K562 (cell line): ENCODE data around the gene ANKRD10. TPM values are rescaled to one million over a fixed set of nuclear protein-coding genes. Genes with fewer than 3 reads are reported as not detected.

ENCODE experiments used
- ARNT ChIP-seq, 2 experiments: fragments of 450-650 bp; IDR thresholded peaks; 2 replicates each; pipeline ENCODE4 v1.6.1; 2016; ENCODE audit warnings: mild to moderate bottlenecking in 1 of 2
- BHLHE40 ChIP-seq: IDR thresholded peaks from 2 replicates; pipeline ENCODE4 v1.6.1; 2011; ENCODE audit warnings: low read length, improper control_type of control experiment
- BRD9 ChIP-seq: fragments of 450-650 bp; IDR thresholded peaks from 2 replicates; pipeline ENCODE4 v1.6.1; 2018; ENCODE audit warnings: low read depth; ENCODE audit not compliant: partially characterized antibody
- CXXC5 ChIP-seq: fragments of 250-450 bp; sonication (Bioruptor Pico); IDR thresholded peaks from 2 replicates; pipeline ENCODE4 v1.8.0; 2022; ENCODE audit warnings: inconsistent platforms, mild to moderate bottlenecking, moderate library complexity
- ELF1 ChIP-seq: fragments of 200-800 bp; sonication (Bioruptor generic); IDR thresholded peaks from 2 replicates; pipeline ENCODE4 v1.6.1; 2016; ENCODE audit warnings: missing genetic modification characterization, missing compliant biosample characterization
- FOXA1 ChIP-seq: fragments of 450-650 bp; IDR thresholded peaks from 2 replicates; pipeline ENCODE4 v1.6.1; 2016; ENCODE audit warnings: mild to moderate bottlenecking, borderline replicate concordance
- HCFC1 ChIP-seq: IDR thresholded peaks from 2 replicates; pipeline ENCODE4 v1.6.1; 2012; ENCODE audit warnings: low read depth, low read length, improper control_type of control experiment
- NFXL1 ChIP-seq: fragments of 450-650 bp; formaldehyde crosslinking; IDR thresholded peaks from 2 replicates; pipeline ENCODE4 v1.4.0; 2021; ENCODE audit warnings: mild to moderate bottlenecking
- PCBP2 ChIP-seq: fragments of 200-400 bp; formaldehyde crosslinking; IDR thresholded peaks from 2 replicates; pipeline ENCODE4 v1.6.1; 2018; ENCODE audit warnings: low read length, low read depth, mild to moderate bottlenecking, moderate library complexity; ENCODE audit not compliant: poor library complexity, severe bottlenecking
- POLR2G ChIP-seq: fragments of 200-400 bp; formaldehyde crosslinking; IDR thresholded peaks from 2 replicates; pipeline ENCODE4 v1.6.1; 2017; ENCODE audit warnings: low read depth, mild to moderate bottlenecking, antibody characterized with exemption, low read length, moderate library complexity
- POLR2H ChIP-seq: IDR thresholded peaks from 2 replicates; pipeline ENCODE4 v1.6.1; 2016; ENCODE audit warnings: missing genetic modification characterization, low read depth, mild to moderate bottlenecking, control low read depth, missing compliant biosample characterization, moderate library complexity
- RUNX1 ChIP-seq: sonication (generic); IDR thresholded peaks from 2 replicates; pipeline ENCODE4 v1.6.1; 2016; ENCODE audit warnings: antibody characterized with exemption, low read depth
- SAFB ChIP-seq: fragments of 200-400 bp; formaldehyde crosslinking; IDR thresholded peaks from 2 replicates; pipeline ENCODE4 v1.6.1; 2017; ENCODE audit warnings: low read depth, low read length, borderline replicate concordance
- SETDB1 ChIP-seq: IDR thresholded peaks from one replicate; pipeline ENCODE4 v1.6.1; 2012; ENCODE audit warnings: low read length, control low read depth, inconsistent platforms
- SNIP1 ChIP-seq: fragments of 450-650 bp; IDR thresholded peaks from 2 replicates; pipeline ENCODE4 v1.7.1; 2017; ENCODE audit warnings: low read depth, mild to moderate bottlenecking
- TCF7L2 ChIP-seq: fragments of 150-350 bp; IDR thresholded peaks from 2 replicates; pipeline ENCODE4 v1.6.1; 2016; ENCODE audit warnings: low read depth, mild to moderate bottlenecking, low read length, moderate library complexity
- TEAD4 ChIP-seq, 2 experiments: sonication (generic) in 1 of 2; formaldehyde crosslinking in 1 of 2; IDR thresholded peaks; 2 replicates each; pipeline versions ENCODE4 v1.6.1 to v1.8.0; 2012 to 2022; ENCODE audit warnings: borderline replicate concordance in 1 of 2, inconsistent platforms in 1 of 2, low read length in 1 of 2, mild to moderate bottlenecking in 1 of 2, missing genetic modification reagents in 1 of 2
- XRCC4 ChIP-seq: IDR thresholded peaks from one replicate; pipeline ENCODE4 v1.6.1; 2011; ENCODE audit not compliant: insufficient read depth, insufficient read length; ENCODE audit errors: extremely low read depth
- ZBTB17 ChIP-seq: fragments of 450-650 bp; formaldehyde crosslinking; IDR thresholded peaks from 2 replicates; pipeline ENCODE4 v1.4.0; 2020; ENCODE audit warnings: mild to moderate bottlenecking
- ZNF764 ChIP-seq: fragments of 250-450 bp; sonication (Bioruptor Pico); IDR thresholded peaks from 2 replicates; pipeline ENCODE4 v1.4.0; 2020; ENCODE audit warnings: low read depth, mild to moderate bottlenecking, moderate library complexity
- polyA plus RNA-seq, 8 experiments: library from polyadenylated mRNA; depleted of rRNA in 4 of 8; stranded (reverse) in 5 of 8; unstranded in 3 of 8; fragments of >200 nt; fragmentation: Nextera tagmentation in 2 of 8; fragmentation: Illumina TruSeq in 1 of 8; extraction: Ambion mirVana in 2 of 8; extraction: Trizol in 1 of 8; gene quantifications; 2 replicates each; pipeline versions ENCODE4 v1.2.1 to v1.2.3, GENCODE V29; 2011 to 2014; ENCODE audit warnings: inconsistent platforms in 1 of 8, missing spikeins in 1 of 8
- total RNA-seq, 7 experiments: library from RNA; depleted of rRNA in 6 of 7; stranded (reverse); fragments of >200 nt in 6 of 7; fragmentation: Illumina TruSeq in 2 of 7; extraction: Trizol in 2 of 7; gene quantifications; 2 replicates each; pipeline versions ENCODE4 v1.2.1 to v1.2.3, GENCODE V29; 2011 to 2021; ENCODE audit warnings: low replicate concordance in 1 of 7
- TF ChIP-seq, protein P1 (sequence below): fragments of 250-450 bp; sonication (Bioruptor Pico); IDR thresholded peaks from 2 replicates; pipeline ENCODE4 v1.8.0; 2021; ENCODE audit warnings: mild to moderate bottlenecking, moderate library complexity
- TF ChIP-seq, protein P2 (sequence below): sonication (generic); IDR thresholded peaks from 2 replicates; pipeline ENCODE4 v1.6.1; 2016
- TF ChIP-seq, protein P3 (sequence below): fragments of 450-650 bp; IDR thresholded peaks from one replicate; pipeline ENCODE4 v1.6.1; 2018; ENCODE audit warnings: mild to moderate bottlenecking, moderate library complexity; ENCODE audit not compliant: partially characterized antibody
- TF ChIP-seq, protein P4 (sequence below): fragments of 250-450 bp; sonication (Bioruptor Pico); IDR thresholded peaks from 2 replicates; pipeline ENCODE4 v1.4.0; 2020; ENCODE audit warnings: mild to moderate bottlenecking, moderate library complexity

ANKRD10 gene
- total and polyA plus RNA-seq, 9 of the 15 experiments (the other 6 are each of a cell fraction or from before 2014, with no cell fraction given): 21.7 to 183 (median 45.0) TPM

DNA sequence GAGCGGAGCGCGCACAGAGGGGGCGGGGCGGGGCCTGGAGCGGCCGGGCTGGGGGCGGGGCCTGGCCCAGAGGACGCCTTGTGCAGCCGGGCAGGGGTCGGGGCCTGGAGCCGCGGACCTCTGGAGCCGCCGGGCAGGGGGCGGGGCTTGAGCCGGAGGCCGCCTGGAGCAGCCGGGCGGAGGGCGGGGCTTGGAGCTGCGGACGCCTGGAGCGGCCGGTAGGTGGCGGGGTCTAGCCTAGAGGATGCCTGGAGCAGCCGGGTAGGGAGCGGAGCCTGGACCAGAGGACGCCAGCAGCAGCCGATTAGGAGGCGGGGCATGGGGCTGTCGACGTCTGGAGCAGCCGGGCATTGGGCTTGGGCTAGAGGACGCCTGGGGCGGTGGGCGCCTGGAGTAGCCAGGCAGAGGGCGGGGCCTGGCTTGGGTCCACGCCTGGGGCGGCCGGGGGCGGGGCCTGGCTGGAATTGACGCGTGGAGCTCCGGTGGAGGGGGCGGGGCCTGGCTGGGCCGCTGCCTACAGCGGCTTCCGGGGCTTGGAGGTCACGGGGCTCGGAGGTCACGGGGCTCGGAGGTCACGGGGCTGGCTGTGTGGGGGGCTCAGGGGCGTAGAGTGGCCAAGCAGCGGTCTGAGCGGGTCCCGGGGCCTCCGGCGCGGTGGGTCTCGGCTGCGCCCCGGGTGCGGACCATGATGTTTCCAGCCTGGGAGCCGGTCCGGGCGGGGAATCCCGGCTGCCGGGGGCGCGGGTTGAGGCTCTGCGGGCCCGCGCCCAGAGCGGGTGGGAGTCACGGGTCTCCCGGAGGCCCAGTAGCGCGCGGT, at the start of gene ANKRD10 (continued):
- TF ChIP-seq, protein P1, sequence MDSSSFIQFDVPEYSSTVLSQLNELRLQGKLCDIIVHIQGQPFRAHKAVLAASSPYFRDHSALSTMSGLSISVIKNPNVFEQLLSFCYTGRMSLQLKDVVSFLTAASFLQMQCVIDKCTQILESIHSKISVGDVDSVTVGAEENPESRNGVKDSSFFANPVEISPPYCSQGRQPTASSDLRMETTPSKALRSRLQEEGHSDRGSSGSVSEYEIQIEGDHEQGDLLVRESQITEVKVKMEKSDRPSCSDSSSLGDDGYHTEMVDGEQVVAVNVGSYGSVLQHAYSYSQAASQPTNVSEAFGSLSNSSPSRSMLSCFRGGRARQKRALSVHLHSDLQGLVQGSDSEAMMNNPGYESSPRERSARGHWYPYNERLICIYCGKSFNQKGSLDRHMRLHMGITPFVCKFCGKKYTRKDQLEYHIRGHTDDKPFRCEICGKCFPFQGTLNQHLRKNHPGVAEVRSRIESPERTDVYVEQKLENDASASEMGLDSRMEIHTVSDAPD (CRISPR knock-in tag): no peak
- TF ChIP-seq BHLHE40: 0 out of 2 replicates have a peak, but pooled peaks have one; percentile 6
- TF ChIP-seq FOXA1: no peak
- no peak for TF ChIP-seq SETDB1
- TF ChIP-seq POLR2G: peak; percentile 76
- TF ChIP-seq CXXC5 (CRISPR knock-in tag): 0 out of 2 replicates have a peak, but pooled peaks have one; percentile 31
- TF ChIP-seq ZNF764 (CRISPR knock-in tag): no peak
- no peak for TF ChIP-seq RUNX1
- TF ChIP-seq PCBP2: no peak
- no peak for TF ChIP-seq POLR2H (tag)
- TF ChIP-seq BRD9: no peak
- no peak for TF ChIP-seq HCFC1
- no peak for TF ChIP-seq ARNT (IDR thresholded peaks at IDR 0.05)
- TF ChIP-seq SNIP1: no peak
- no peak for TF ChIP-seq TCF7L2
- TF ChIP-seq XRCC4: no peak
- TF ChIP-seq, protein P2, sequence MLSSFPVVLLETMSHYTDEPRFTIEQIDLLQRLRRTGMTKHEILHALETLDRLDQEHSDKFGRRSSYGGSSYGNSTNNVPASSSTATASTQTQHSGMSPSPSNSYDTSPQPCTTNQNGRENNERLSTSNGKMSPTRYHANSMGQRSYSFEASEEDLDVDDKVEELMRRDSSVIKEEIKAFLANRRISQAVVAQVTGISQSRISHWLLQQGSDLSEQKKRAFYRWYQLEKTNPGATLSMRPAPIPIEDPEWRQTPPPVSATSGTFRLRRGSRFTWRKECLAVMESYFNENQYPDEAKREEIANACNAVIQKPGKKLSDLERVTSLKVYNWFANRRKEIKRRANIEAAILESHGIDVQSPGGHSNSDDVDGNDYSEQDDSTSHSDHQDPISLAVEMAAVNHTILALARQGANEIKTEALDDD: no peak
- TF ChIP-seq TEAD4 (IDR thresholded peaks at IDR 0.05; ENCODE audit: low read length): no peak
- no peak for TF ChIP-seq TEAD4 (CRISPR knock-in tag; IDR thresholded peaks at IDR 0.05; ENCODE audit: borderline replicate concordance)
- TF ChIP-seq, protein P3, sequence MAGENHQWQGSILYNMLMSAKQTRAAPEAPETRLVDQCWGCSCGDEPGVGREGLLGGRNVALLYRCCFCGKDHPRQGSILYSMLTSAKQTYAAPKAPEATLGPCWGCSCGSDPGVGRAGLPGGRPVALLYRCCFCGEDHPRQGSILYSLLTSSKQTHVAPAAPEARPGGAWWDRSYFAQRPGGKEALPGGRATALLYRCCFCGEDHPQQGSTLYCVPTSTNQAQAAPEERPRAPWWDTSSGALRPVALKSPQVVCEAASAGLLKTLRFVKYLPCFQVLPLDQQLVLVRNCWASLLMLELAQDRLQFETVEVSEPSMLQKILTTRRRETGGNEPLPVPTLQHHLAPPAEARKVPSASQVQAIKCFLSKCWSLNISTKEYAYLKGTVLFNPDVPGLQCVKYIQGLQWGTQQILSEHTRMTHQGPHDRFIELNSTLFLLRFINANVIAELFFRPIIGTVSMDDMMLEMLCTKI: no peak
- TF ChIP-seq ZBTB17 (CRISPR knock-in tag): no peak
- no peak for TF ChIP-seq SAFB
- no peak for TF ChIP-seq NFXL1 (CRISPR knock-in tag)
- peak; percentile 61; the same call in 1 of the 2 replicates for TF ChIP-seq ELF1
- TF ChIP-seq, protein P4, sequence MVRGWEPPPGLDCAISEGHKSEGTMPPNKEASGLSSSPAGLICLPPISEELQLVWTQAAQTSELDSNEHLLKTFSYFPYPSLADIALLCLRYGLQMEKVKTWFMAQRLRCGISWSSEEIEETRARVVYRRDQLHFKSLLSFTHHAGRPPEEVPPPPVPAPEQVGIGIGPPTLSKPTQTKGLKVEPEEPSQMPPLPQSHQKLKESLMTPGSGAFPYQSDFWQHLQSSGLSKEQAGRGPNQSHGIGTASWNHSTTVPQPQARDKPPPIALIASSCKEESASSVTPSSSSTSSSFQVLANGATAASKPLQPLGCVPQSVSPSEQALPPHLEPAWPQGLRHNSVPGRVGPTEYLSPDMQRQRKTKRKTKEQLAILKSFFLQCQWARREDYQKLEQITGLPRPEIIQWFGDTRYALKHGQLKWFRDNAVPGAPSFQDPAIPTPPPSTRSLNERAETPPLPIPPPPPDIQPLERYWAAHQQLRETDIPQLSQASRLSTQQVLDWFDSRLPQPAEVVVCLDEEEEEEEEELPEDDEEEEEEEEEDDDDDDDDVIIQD (CRISPR knock-in tag): no peak
